Measurements from ENCODE around the gene PAQR8.

The PAQR8 gene, protein sequence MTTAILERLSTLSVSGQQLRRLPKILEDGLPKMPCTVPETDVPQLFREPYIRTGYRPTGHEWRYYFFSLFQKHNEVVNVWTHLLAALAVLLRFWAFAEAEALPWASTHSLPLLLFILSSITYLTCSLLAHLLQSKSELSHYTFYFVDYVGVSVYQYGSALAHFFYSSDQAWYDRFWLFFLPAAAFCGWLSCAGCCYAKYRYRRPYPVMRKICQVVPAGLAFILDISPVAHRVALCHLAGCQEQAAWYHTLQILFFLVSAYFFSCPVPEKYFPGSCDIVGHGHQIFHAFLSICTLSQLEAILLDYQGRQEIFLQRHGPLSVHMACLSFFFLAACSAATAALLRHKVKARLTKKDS

DNA sequence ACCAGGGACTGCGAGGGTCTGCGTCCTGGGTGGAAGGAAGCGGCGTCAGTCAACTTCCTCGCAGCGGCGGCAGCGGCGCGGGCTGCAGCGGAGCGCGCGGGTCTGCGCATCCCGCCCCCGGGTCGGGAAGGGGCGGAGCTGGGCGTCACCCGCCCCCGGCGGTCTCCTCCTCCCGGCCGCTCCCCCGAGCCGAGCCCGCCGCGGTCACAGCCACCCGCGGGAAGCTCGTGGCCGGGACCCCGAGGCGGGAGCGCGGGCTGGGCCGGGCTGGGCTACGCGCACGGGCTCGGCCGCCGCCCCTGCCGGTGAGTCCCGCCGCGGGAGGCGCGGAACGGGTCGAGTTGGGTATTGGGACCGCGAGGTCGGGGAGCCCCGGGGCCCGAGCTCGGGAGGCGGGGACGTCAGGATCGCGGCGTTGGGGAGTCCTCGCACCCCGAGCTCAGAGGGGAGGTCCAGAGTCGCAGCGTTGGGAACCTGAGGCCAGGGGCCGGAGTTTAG lies at the start of gene PAQR8:
PAQR8 (plus strand) TSS at position 207 of the 498 bp plus-strand sequence. CDS start 41,063 bp downstream, outside the sequence.
- Histone ChIP-seq H3K9ac (ENCODE audit: low read length in 5 of 5) (peak within 1 kb of the TSS; percentile 38 to 86 (median 78)), H3K4me1 (ENCODE audit: control insufficient read depth in 5 of 5, insufficient read depth in 5 of 5, low read length in 5 of 5) (peaks cover 3 to 22% (median 19%) of the 10 kb centered on the region in 5 donors), H3K27me3 (ENCODE audit: control insufficient read depth in 5 of 5, insufficient read depth in 4 of 5, low read length in 5 of 5) (peaks cover 0 to 6% (median 0%) of the 10 kb centered on the region in 5 donors), H3K4me3 (ENCODE audit: low read depth in 1 of 5, low read length in 5 of 5) (peak within 1 kb of the TSS; percentile 77 to 89 (median 84)), H3K9me3 (ENCODE audit: control insufficient read depth in 5 of 5, low read length in 5 of 5) (no peaks in the 10 kb centered on the region), H3K27ac (ENCODE audit: low read depth, low read length) (peak within 1 kb of the TSS; percentile 41), H3K36me3 (ENCODE audit: control insufficient read depth in 5 of 5, insufficient read depth in 5 of 5, low read length in 5 of 5) (no peaks in the 10 kb centered on the region)

DNA sequence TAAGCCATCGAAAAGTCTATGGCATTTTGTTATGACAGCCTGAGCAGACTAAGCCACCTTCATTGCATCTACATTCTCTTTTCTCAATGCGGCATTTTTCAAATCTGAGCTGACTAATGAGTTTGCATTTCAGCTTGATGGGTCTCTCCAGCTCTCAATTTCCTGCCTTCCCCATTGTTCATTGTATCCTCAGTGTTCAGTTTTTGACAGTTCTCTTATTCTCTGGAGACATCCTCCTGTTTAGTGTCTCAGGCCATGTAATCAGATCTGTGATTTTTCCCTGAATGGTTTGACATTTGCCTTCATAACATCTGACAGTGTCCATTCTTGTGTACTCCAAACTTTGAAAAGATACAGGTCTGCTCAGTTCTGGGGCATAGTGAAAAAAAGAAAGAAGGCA lies 49.5 kb upstream of the PAQR8 start:
- no peak overlapping the region for H3K9ac ChIP-seq (ENCODE audit: low read length in 5 of 5)
- H3K36me3 ChIP-seq (ENCODE audit: control insufficient read depth in 5 of 5, insufficient read depth in 5 of 5, low read length in 5 of 5) = no peaks in the 10 kb centered on the region
- H3K4me3 ChIP-seq (ENCODE audit: low read depth in 1 of 5, low read length in 5 of 5) = no peak overlapping the region
- H3K9me3 ChIP-seq (ENCODE audit: control insufficient read depth in 5 of 5, low read length in 5 of 5) = no peaks in the 10 kb centered on the region
- H3K4me1 ChIP-seq (ENCODE audit: control insufficient read depth in 5 of 5, insufficient read depth in 5 of 5, low read length in 5 of 5) = peaks cover 0 to 7% (median 6%) of the 10 kb centered on the region in 5 donors
- no peaks in the 10 kb centered on the region for H3K27me3 ChIP-seq (ENCODE audit: control insufficient read depth in 5 of 5, insufficient read depth in 4 of 5, low read length in 5 of 5)
- H3K27ac ChIP-seq (ENCODE audit: low read depth, low read length) = no peak overlapping the region

DNA sequence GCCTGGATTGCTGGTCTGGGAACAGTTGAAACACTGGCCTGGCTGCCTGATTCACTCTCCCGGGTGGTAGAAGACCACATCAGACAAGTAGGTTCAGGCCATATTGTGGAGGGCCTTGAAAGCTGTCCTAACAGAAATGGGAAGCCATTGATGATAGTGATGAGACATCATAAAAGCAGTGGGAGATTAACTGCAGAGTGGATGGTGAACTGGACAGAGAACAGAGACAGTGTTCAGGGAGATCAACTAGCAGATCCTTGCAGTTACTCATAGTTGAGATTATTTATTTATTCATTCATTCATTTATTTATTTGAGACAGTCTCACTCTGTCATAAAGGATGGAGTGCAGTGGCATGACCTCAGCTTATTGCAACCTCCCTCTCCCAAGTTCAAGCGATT lies 47.2 kb upstream of the PAQR8 start:
- Histone ChIP-seq H3K9me3 (ENCODE audit: control insufficient read depth in 5 of 5, low read length in 5 of 5) (no peaks in the 10 kb centered on the region), H3K4me1 (ENCODE audit: control insufficient read depth in 5 of 5, insufficient read depth in 5 of 5, low read length in 5 of 5) (peaks cover 0 to 3% (median 0%) of the 10 kb centered on the region in 5 donors), H3K9ac (ENCODE audit: low read length in 5 of 5) (no peak overlapping the region), H3K36me3 (ENCODE audit: control insufficient read depth in 5 of 5, insufficient read depth in 5 of 5, low read length in 5 of 5) (no peaks in the 10 kb centered on the region), H3K27me3 (ENCODE audit: control insufficient read depth in 5 of 5, insufficient read depth in 4 of 5, low read length in 5 of 5) (no peaks in the 10 kb centered on the region), H3K27ac (ENCODE audit: low read depth, low read length) (no peak overlapping the region), H3K4me3 (ENCODE audit: low read depth in 1 of 5, low read length in 5 of 5) (no peak overlapping the region)

- Histone ChIP-seq H3K4me1 (ENCODE audit: control insufficient read depth in 5 of 5, insufficient read depth in 5 of 5, low read length in 5 of 5) (peaks cover 0 to 3% (median 0%) of the 10 kb centered on the region in 5 donors), H3K9me3 (ENCODE audit: control insufficient read depth in 5 of 5, low read length in 5 of 5) (no peaks in the 10 kb centered on the region), H3K27ac (ENCODE audit: low read depth, low read length) (no peak overlapping the region), H3K9ac (ENCODE audit: low read length in 5 of 5) (no peak overlapping the region), H3K27me3 (ENCODE audit: control insufficient read depth in 5 of 5, insufficient read depth in 4 of 5, low read length in 5 of 5) (no peaks in the 10 kb centered on the region), H3K36me3 (ENCODE audit: control insufficient read depth in 5 of 5, insufficient read depth in 5 of 5, low read length in 5 of 5) (no peaks in the 10 kb centered on the region), H3K4me3 (ENCODE audit: low read depth in 1 of 5, low read length in 5 of 5) (no peak overlapping the region)
These were observed 44.7 kb upstream of the PAQR8 start for GRCh38 chr6:52317211-52317610.

- Histone ChIP-seq H3K36me3 (ENCODE audit: control insufficient read depth in 5 of 5, insufficient read depth in 5 of 5, low read length in 5 of 5) (no peaks in the 10 kb centered on the region), H3K27ac (ENCODE audit: low read depth, low read length) (no peak overlapping the region), H3K4me1 (ENCODE audit: control insufficient read depth in 5 of 5, insufficient read depth in 5 of 5, low read length in 5 of 5) (peaks cover 0 to 3% (median 0%) of the 10 kb centered on the region in 5 donors), H3K4me3 (ENCODE audit: low read depth in 1 of 5, low read length in 5 of 5) (no peak overlapping the region), H3K9ac (ENCODE audit: low read length in 5 of 5) (no peak overlapping the region), H3K9me3 (ENCODE audit: control insufficient read depth in 5 of 5, low read length in 5 of 5) (no peaks in the 10 kb centered on the region), H3K27me3 (ENCODE audit: control insufficient read depth in 5 of 5, insufficient read depth in 4 of 5, low read length in 5 of 5) (no peaks in the 10 kb centered on the region)
These were observed 43.9 kb upstream of the PAQR8 start for GRCh38 chr6:52317841-52318581.

- no peaks in the 10 kb centered on the region for H3K27me3 ChIP-seq (ENCODE audit: control insufficient read depth in 5 of 5, insufficient read depth in 4 of 5, low read length in 5 of 5)
- H3K4me3 ChIP-seq (ENCODE audit: low read depth in 1 of 5, low read length in 5 of 5) = no peak overlapping the region
- no peaks in the 10 kb centered on the region for H3K9me3 ChIP-seq (ENCODE audit: control insufficient read depth in 5 of 5, low read length in 5 of 5)
- H3K36me3 ChIP-seq (ENCODE audit: control insufficient read depth in 5 of 5, insufficient read depth in 5 of 5, low read length in 5 of 5) = no peaks in the 10 kb centered on the region
- peaks cover 0 to under 1% (median 0%) of the 10 kb centered on the region in 5 donors for H3K4me1 ChIP-seq (ENCODE audit: control insufficient read depth in 5 of 5, insufficient read depth in 5 of 5, low read length in 5 of 5)
- no peak overlapping the region for H3K27ac ChIP-seq (ENCODE audit: low read depth, low read length)
- H3K9ac ChIP-seq (ENCODE audit: low read length in 5 of 5) = no peak overlapping the region
These were observed 37.8 kb upstream of the PAQR8 start for GRCh38 chr6:52324189-52324588.

DNA sequence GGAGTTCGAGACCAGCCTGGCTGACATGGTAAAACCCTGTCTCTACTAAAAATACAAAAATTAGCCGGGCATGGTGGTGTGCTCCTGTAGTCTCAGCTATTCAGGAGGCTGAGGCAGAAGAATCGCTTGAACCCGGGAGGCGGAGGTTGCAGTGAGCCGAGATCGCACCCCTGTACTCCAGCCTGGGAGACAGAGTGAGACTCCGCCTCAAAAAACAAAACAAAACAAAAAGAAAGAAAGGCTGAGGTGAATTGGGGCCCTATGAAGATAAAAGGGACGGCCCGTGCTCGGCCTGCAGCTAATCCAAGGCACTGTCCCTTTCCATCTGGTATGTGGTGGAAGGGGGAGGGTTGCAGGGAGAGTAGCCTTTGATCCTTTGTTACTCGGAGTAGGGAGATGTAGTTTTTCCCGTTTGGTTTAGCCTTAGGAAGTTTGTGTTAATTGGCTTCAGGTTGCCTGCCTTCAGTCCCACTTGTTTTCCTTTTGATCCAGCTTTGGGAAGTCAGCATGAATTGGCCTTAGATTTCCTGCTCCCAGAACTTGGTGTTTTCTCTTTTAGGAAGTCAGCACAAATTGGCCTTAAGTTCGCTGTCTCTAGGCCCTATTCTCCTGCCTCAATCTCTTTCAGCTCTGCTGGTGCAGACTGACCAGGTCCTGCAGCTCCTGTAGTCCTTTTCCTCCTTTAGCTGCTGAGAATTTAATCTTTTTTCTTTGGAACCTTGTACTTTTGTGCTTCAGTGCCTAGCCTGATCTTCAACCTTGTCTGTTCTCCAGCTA lies 36.1 kb upstream of the PAQR8 start:
- Histone ChIP-seq H3K4me1 (ENCODE audit: control insufficient read depth in 5 of 5, insufficient read depth in 5 of 5, low read length in 5 of 5) (no peaks in the 10 kb centered on the region), H3K36me3 (ENCODE audit: control insufficient read depth in 5 of 5, insufficient read depth in 5 of 5, low read length in 5 of 5) (no peaks in the 10 kb centered on the region), H3K27ac (ENCODE audit: low read depth, low read length) (no peak overlapping the region), H3K4me3 (ENCODE audit: low read depth in 1 of 5, low read length in 5 of 5) (no peak overlapping the region), H3K9me3 (ENCODE audit: control insufficient read depth in 5 of 5, low read length in 5 of 5) (no peaks in the 10 kb centered on the region), H3K9ac (ENCODE audit: low read length in 5 of 5) (no peak overlapping the region), H3K27me3 (ENCODE audit: control insufficient read depth in 5 of 5, insufficient read depth in 4 of 5, low read length in 5 of 5) (no peaks in the 10 kb centered on the region)

DNA sequence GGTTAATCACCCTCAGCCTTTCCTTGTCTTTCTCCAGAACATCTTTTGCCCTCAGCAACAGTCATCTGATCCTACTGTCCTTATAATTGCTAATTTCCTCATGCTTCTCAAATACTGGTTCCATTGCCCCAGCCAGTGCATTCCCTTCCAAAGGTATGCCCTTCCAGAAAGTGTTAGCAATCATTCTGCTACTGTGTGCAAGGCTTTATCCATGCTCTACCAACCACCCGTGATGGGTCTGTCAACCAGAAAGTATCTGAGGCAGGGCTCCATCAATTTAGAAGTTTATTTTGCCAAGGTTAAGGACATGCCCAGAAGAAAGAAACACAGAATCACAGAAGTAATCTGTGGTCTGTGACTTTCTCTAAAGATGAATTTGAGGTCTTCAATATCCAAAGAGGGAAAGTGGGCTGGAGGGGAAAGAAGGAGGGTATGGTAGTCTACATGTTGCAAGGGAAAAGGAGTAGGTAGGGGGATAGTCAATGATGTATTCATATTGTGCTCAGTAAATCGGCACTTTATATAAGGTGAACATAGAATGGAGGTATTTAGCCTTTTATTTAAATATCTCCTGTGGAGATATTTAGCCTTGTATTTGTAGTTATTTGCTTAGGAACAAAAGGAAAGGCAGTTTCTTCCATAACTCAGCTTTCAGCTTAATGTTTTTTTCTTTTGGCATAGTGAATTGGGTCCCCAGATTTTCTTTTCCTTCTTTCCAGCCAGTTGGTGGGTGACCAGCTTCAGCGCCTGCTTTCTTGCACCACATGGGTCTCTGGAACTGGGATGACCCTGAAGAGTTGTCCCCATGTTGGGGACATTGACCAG lies 35.2 kb upstream of the PAQR8 start:
- H3K9me3 ChIP-seq (ENCODE audit: control insufficient read depth in 5 of 5, low read length in 5 of 5) = no peaks in the 10 kb centered on the region
- H3K36me3 ChIP-seq (ENCODE audit: control insufficient read depth in 5 of 5, insufficient read depth in 5 of 5, low read length in 5 of 5) = no peaks in the 10 kb centered on the region
- no peaks in the 10 kb centered on the region for H3K4me1 ChIP-seq (ENCODE audit: control insufficient read depth in 5 of 5, insufficient read depth in 5 of 5, low read length in 5 of 5)
- no peaks in the 10 kb centered on the region for H3K27me3 ChIP-seq (ENCODE audit: control insufficient read depth in 5 of 5, insufficient read depth in 4 of 5, low read length in 5 of 5)
- H3K9ac ChIP-seq (ENCODE audit: low read length in 5 of 5) = no peak overlapping the region
- no peak overlapping the region for H3K27ac ChIP-seq (ENCODE audit: low read depth, low read length)
- H3K4me3 ChIP-seq (ENCODE audit: low read depth in 1 of 5, low read length in 5 of 5) = no peak overlapping the region

GRCh38 chr6:52328303-52328662 lies 33.7 kb upstream of the PAQR8 start:
- Histone ChIP-seq H3K9ac (ENCODE audit: low read length in 5 of 5) (no peak overlapping the region), H3K36me3 (ENCODE audit: control insufficient read depth in 5 of 5, insufficient read depth in 5 of 5, low read length in 5 of 5) (no peaks in the 10 kb centered on the region), H3K4me3 (ENCODE audit: low read depth in 1 of 5, low read length in 5 of 5) (no peak overlapping the region), H3K27ac (ENCODE audit: low read depth, low read length) (no peak overlapping the region), H3K9me3 (ENCODE audit: control insufficient read depth in 5 of 5, low read length in 5 of 5) (no peaks in the 10 kb centered on the region), H3K27me3 (ENCODE audit: control insufficient read depth in 5 of 5, insufficient read depth in 4 of 5, low read length in 5 of 5) (no peaks in the 10 kb centered on the region), H3K4me1 (ENCODE audit: control insufficient read depth in 5 of 5, insufficient read depth in 5 of 5, low read length in 5 of 5) (no peaks in the 10 kb centered on the region)

All from subcutaneous abdominal adipose tissue (tissue), 5 donors.